ENCODE measurements around the gene ATXN7L3. TPM values are rescaled to one million over a fixed set of nuclear protein-coding genes. Genes with fewer than 3 reads are reported as not detected.

Gene ATXN7L3
- total RNA-seq, 1 experiment from 2014 or later = 28.8 TPM

- in situ Hi-C loops (cut with HindIII; ENCODE audit: low pct_unique_long_range_greater_than_20kb, low sequenced_read_pairs) = no loop called here
- DNase-seq (ENCODE audit: low read depth) = peak; percentile 65
These were observed 20.0 kb upstream of the ATXN7L3 start, which contains the start of gene UBTF for GRCh38 chr17:44219616-44220212. Gene UBTF, minus strand, starts transcription at chr17:44219675. Its CDS starts 1,446 bp downstream, at chr17:44218229.

DNA sequence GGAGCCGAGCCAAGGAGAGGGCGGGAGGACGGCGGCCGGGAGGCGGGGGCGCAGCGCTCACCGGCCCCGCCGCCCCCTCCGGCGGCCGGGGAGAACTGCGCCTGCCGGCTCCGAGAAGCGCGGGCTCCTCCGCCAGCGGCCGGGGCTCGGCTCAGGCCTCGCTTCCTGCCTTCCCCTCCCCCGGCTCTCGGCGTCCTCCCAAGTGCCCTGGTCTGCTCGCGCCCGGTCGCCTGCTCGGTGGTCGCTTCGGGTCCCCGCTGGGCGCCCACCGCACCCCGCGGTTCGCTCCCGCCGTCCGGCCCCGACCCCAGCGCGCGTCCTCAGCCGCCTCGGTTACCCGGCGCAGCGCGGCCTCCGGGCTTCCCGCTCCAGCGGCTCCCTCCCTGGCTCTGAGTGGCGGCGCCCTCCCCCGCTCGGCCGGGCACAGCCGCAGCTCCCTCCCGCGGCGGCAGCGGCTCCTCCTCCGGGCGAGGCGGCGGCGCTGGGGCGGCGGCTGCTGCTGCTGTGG lies 19.5 kb upstream of the ATXN7L3 start:
- DNase-seq (ENCODE audit: low read depth) = peak; percentile 67
- in situ Hi-C loops (cut with HindIII; ENCODE audit: low pct_unique_long_range_greater_than_20kb, low sequenced_read_pairs) = no loop called here

DNA sequence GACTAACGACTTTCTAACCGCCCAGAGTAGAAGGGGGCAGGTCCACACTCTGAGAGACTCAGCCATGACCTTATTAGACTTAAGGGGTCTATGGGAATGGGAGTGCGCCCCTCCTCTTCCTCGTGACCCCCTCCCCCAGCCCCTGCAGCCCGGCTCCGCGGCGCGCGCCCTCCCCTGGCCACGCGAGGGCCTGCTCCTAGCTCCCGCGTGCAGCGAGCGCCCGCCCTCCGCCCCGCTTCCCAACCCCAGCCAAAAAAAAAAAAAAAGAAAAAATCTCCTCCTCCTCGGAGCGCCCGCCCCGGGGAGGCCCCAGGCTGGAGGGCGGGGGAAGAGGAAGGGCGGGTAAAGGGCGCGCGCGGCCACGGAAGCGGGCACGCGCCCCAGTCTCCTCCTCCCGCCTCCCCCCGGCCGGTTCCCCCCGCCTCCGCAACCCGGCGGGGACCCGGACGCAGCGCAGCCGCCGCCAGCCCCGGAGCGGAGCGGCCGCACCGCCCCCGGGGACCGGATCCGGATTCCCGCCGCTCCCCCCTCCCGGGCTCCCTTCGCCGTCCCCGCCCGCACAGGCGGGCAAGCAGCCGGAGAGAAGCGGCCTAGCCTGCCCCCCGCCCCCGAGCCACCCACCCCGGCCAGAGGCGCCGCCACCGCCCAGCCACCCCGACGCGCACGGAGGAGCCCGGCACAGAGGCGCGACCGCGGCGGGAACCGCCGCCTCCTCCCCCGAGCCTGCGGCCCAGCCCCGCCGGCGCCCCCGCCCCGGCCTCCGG lies 18.8 kb upstream of the ATXN7L3 start:
- in situ Hi-C loops (cut with HindIII; ENCODE audit: low pct_unique_long_range_greater_than_20kb, low sequenced_read_pairs) = no loop called here
- peak; percentile 95 for DNase-seq (ENCODE audit: low read depth)

DNA sequence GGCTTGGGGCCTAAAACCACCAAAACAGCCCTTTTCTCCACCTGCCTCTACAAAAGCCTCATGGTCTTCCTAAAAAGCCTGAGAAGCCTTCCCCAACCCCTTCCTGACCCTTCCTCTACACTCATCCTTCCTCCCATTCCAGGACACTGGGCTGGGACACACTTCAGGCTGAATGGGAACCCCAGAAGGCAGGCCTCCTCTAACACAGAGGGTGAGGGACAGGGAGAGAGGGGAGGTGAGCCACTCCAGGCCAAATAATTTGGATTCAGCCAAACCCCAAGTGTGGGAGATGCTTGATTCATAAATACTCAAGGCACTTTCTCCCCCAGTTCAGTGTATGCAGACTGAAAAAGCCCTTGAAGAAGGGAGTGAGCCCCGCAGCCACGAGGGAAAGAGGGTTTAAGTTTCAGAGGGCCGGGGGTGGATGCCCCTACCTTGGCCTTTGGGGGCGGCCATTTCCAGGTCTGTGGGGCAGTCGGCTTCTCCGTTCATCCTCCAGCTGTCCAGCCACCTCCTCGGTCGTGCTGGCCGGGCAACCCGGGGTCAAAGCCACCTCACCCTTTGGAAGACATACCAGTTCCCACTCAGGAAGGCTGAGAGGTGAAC lies 18.2 kb upstream of the ATXN7L3 start:
- in situ Hi-C loops (cut with HindIII; ENCODE audit: low pct_unique_long_range_greater_than_20kb, low sequenced_read_pairs) = no loop called here
- no peak for DNase-seq (ENCODE audit: low read depth)

DNA sequence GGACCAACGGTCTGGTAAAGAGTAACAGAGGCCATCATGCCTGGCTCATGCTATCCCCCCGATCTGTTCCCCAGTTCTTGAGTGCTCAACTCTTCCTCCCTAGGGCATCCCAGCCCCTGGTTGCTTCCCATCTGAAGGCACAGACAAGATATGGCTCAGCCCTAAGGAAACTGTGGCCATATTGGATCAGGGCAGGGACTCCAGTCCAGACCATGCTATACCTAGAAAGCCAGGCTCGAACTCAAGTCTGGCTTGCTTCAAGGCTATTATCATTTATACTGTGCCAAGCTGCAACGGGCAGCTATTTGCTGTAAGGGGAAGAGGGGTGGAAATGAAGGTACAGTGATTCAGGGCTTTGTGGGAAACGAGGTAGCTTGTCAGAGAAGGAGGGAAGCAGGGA lies 17.0 kb upstream of the ATXN7L3 start:
- no peak for DNase-seq (ENCODE audit: low read depth)
- in situ Hi-C loops (cut with HindIII; ENCODE audit: low pct_unique_long_range_greater_than_20kb, low sequenced_read_pairs) = no loop called here

DNA sequence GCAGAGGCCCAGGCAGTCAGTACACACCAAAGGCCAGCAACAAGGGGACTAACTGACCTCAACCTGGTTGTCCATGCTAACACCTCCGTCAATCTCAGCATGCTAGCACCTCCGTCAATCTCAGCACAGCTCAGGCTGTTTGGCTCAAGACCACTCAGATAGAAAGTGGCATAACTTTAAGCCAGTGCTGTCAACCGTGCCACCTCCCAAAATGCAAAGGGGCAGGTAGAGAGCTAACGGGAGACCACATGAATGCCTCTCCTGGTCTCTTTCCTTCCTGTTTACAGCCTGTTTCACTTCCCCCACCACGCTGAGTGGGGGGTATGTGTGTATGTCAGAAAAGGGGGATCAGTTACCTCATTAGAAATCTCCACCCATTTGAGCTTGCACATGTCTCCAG lies 16.5 kb upstream of the ATXN7L3 start:
- in situ Hi-C loops (cut with HindIII; ENCODE audit: low pct_unique_long_range_greater_than_20kb, low sequenced_read_pairs) = no loop called here
- DNase-seq (ENCODE audit: low read depth) = no peak

GRCh38 chr17:44214896-44215295 lies 15.2 kb upstream of the ATXN7L3 start:
- in situ Hi-C loops (cut with HindIII; ENCODE audit: low pct_unique_long_range_greater_than_20kb, low sequenced_read_pairs) = no loop called here
- DNase-seq (ENCODE audit: low read depth) = no peak

- DNase-seq (ENCODE audit: low read depth) = no peak
- in situ Hi-C loops (cut with HindIII; ENCODE audit: low pct_unique_long_range_greater_than_20kb, low sequenced_read_pairs) = no loop called here
These were observed 14.5 kb upstream of the ATXN7L3 start for GRCh38 chr17:44214230-44214494.

GRCh38 chr17:44213403-44214229 lies 13.9 kb upstream of the ATXN7L3 start:
- DNase-seq (ENCODE audit: low read depth) = no peak
- in situ Hi-C loops (cut with HindIII; ENCODE audit: low pct_unique_long_range_greater_than_20kb, low sequenced_read_pairs) = no loop called here

GRCh38 chr17:44212507-44213402 lies 13.1 kb upstream of the ATXN7L3 start:
- in situ Hi-C loops (cut with HindIII; ENCODE audit: low pct_unique_long_range_greater_than_20kb, low sequenced_read_pairs) = no loop called here

DNA sequence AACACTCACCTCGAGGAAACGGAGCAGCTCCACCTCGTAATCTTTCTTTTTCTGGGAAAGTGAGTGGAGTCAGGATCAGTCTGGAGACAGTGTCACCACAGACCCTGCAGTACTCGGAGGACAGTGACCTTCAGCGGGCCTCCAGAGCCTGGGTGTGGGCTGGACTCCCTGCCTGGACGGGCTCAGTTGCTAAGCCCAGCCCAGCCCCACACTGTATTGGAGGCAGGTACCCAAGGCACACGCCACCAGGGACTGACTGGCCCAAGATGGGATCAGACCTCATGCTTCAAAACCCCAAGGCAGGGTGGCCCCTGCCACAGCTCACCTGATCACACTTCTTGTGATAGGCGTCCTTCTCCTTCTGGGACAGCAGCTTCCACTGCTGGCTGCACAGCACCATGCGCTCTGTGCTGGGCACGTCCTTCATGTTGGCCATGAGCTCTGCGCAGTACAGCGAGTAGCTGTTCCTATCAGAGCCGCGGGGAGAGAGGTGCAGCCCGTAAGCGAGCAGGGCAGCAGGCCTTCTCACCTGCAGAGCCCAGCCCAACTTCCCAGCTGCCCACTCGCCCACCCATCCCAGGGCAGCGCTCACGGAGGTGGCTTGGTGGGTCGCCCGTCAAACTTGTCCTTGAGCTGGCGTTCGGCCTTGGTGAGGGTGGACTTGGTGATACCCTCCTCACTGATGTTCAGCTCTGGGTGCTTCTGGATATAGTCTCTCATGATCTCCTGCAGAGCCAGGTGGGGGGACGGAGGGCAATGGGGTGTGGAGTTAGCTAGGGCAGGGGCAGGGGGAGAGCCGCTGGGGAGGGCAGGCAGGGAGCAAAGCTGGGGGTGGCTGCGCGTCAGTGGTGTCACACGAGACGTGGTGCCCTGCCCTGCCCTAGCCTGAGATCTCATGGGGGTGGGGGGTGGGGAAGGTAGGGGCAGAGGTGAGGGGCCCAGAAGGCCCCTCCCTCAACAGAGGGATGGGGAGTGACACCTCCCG lies 11.9 kb upstream of the ATXN7L3 start:
- in situ Hi-C loops (cut with HindIII; ENCODE audit: low pct_unique_long_range_greater_than_20kb, low sequenced_read_pairs) = no loop called here
- no peak for DNase-seq (ENCODE audit: low read depth)

More at GRCh38 chr17:44212507-44213402, 13.1 kb upstream of the ATXN7L3 start:
- DNase-seq (ENCODE audit: low read depth) = no peak

DNA sequence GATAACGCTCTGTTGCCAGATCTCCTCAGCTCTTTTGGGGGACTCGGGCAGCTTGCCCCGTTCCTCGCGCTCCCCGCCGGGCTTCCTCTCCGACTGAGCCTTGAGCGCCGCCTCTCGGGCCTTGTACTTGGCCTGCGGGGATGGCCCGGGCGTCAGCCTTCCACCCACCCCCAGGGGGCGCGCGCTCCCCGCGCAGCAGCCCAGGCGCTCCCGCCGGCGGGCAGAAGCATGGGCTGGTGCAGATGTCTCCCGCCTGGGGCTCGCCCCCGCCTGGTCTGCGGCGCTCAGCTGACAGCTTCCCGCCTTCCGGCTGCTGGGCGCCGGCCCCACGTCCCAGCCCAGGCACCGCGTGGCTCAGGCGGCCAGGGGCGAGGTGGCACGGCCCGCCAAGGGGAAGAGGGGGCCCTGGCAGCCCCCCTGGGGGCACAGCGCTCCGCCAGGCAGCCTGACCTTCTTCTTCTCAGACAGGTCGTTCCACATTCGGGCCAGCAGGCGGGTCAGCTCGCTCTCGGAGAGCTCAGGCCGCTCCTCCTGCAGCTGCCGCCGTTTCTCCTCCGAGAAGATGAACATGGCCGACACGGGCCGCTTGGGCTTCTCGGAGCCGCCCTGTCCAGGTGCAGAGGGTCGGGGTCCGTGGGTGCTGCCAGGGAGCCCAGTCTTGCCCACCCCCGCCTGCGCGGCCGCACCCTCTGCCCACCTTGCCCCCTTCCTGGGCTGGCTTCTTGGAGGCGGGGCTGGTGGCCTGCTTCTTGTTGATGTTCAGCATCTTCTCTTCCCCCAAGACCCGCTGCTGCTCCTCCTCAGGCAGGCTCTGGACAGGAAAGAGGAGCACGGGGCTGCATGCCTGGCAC lies 10.9 kb upstream of the ATXN7L3 start:
- in situ Hi-C loops (cut with HindIII; ENCODE audit: low pct_unique_long_range_greater_than_20kb, low sequenced_read_pairs) = no loop called here

GRCh38 chr17:44209786-44210341 lies 10.2 kb upstream of the ATXN7L3 start:
- in situ Hi-C loops (cut with HindIII; ENCODE audit: low pct_unique_long_range_greater_than_20kb, low sequenced_read_pairs) = no loop called here
- no peak for DNase-seq (ENCODE audit: low read depth)

More for the DNA sequence above, 10.9 kb upstream of the ATXN7L3 start:
- DNase-seq (ENCODE audit: low read depth) = no peak

DNA sequence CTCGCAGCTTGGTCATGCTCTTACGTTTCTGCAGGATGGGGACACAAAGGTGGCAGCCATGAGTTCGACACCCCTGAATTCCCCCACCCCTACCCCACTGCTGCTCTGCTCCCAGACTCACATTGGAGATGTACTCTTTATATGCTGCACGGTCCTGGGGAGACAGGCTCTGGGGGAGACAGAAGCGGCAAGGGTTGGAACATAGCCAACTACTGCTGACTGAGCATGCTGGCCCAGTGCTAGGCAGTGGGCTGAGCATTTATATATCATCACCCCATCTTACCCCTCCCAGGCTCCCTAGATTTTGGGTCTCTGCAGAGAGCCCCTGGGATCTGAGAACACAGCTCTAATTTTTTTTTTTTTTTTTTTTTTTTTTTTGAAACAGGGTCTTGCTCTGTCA lies 8.1 kb upstream of the ATXN7L3 start:
- in situ Hi-C loops (cut with HindIII; ENCODE audit: low pct_unique_long_range_greater_than_20kb, low sequenced_read_pairs) = no loop called here
- DNase-seq (ENCODE audit: low read depth) = no peak

DNA sequence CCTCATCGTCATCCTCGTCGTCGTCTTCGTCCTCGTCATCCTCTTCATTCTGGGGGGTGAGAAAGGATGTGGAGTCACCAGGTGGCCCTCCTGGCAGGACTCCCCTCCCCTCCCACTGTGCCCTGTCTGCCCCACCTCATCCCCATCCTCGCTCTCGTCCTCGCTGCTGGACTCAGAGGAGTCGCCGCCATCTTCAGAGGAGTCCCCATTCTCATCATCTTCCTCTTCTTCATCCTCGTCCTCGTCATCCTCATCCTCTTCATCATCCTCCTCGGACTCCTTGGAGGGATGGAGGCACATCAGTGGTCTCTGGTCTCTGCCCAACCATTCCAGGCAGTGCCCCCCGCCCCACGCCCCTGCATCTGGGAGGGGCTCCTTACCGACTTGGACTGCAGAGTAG lies 7.6 kb upstream of the ATXN7L3 start:
- in situ Hi-C loops (cut with HindIII; ENCODE audit: low pct_unique_long_range_greater_than_20kb, low sequenced_read_pairs) = no loop called here
- no peak for DNase-seq (ENCODE audit: low read depth)

GRCh38 chr17:44206825-44207155 lies 7.1 kb upstream of the ATXN7L3 start:
- DNase-seq (ENCODE audit: low read depth) = no peak
- in situ Hi-C loops (cut with HindIII; ENCODE audit: low pct_unique_long_range_greater_than_20kb, low sequenced_read_pairs) = no loop called here
